HFFc6 (cell line): ENCODE measurements around the gene DCAF12. TPM values are rescaled to one million over a fixed set of nuclear protein-coding genes. Genes with fewer than 3 reads are reported as not detected.
A peak's percentile ranks its signal among the peaks of the same experiment; 100 is the strongest.

Experiments used
- DNase-seq: peaks from one replicate; pipeline ENCODE4 v3.0.0-alpha.2; 2018
- H3K27ac Mint-ChIP-seq: 2 replicates; pipeline ENCODE4 v1.8.0; 2020; ENCODE audit warnings: mild to moderate bottlenecking, mixed read lengths
- H3K27me3 Mint-ChIP-seq: 2 replicates; pipeline ENCODE4 v1.8.0; 2021; ENCODE audit warnings: mild to moderate bottlenecking, moderate library complexity, mixed read lengths; ENCODE audit not compliant: insufficient read depth
- H3K36me3 Mint-ChIP-seq: 2 replicates; pipeline ENCODE4 v1.8.0; 2021; ENCODE audit warnings: low read depth, mixed read lengths
- H3K4me1 Mint-ChIP-seq: 2 replicates; pipeline ENCODE4 v1.8.0; 2020; ENCODE audit warnings: low read depth, mixed read lengths
- H3K4me3 Mint-ChIP-seq: 2 replicates; pipeline ENCODE4 v1.8.0; 2020; ENCODE audit warnings: mild to moderate bottlenecking, moderate library complexity, mixed read lengths
- H3K9me3 Mint-ChIP-seq: 2 replicates; pipeline ENCODE4 v1.8.0; 2020; ENCODE audit warnings: mild to moderate bottlenecking, mixed read lengths
- CTCF ChIP-seq: fragments of 200-600 bp; sonication (generic); IDR thresholded peaks from 2 replicates; pipeline ENCODE4 v1.5.0; 2021; ENCODE audit warnings: antibody characterized with exemption, mild to moderate bottlenecking
- total RNA-seq, 6 experiments: library from RNA; stranded (reverse); fragmentation: NEBNext Ultra II Directional; extraction: Animal tissue kit (Norgen Biotek cat#: 25700); gene quantifications; 2 replicates in 1 of 6; 3 replicates in 5 of 6; pipeline ENCODE4 v1.2.3, GENCODE V29; 2021

DCAF12 gene
- total RNA-seq, 6 experiments from 2014 or later, result 18.0 to 23.2 (median 19.1) TPM

- Mint-ChIP-seq H3K36me3 (no peaks in the 10 kb centered on the region), H3K4me3 (no peak overlapping the region), H3K4me1 (no peaks in the 10 kb centered on the region), H3K27me3 (0 out of 2 replicates have a peak, but pooled peaks cover 1% of the 10 kb centered on the region), H3K27ac (no peak overlapping the region), H3K9me3 (no peaks in the 10 kb centered on the region)
- no peak for DNase-seq
- TF ChIP-seq CTCF, result no peak
Measured at GRCh38 chr9:34065541-34065940, 61.0 kb downstream of the DCAF12 start.

DNA sequence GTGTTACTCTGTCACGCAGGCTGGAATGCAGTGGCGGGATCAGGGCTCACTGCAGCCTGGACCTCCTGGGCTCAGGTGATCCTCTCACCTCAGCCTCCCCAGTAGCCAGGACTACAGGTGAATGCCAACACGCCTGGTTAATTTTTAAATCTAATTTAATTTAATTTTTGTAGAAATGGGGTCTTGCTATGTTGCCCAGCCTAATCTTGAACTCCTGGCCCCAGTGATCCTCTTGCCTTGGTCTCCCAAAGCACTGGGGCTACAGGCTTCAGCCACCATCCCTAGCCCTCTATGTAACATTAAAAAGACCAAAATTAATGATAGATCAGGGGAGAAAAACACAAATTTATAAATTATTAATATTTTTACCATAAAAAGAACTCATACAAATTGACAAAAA, 66.5 kb downstream of the DCAF12 start:
- H3K27ac Mint-ChIP-seq, result no peak overlapping the region
- TF ChIP-seq CTCF, result no peak
- H3K36me3 Mint-ChIP-seq, result no peaks in the 10 kb centered on the region
- H3K4me1 Mint-ChIP-seq, result no peaks in the 10 kb centered on the region
- no peak overlapping the region for H3K4me3 Mint-ChIP-seq
- peaks cover 3% of the 10 kb centered on the region for H3K27me3 Mint-ChIP-seq
- H3K9me3 Mint-ChIP-seq, result no peaks in the 10 kb centered on the region
- DNase-seq, result no peak

GRCh38 chr9:34059281-34059680, 67.2 kb downstream of the DCAF12 start:
- no peak for DNase-seq
- Mint-ChIP-seq H3K4me1 (no peaks in the 10 kb centered on the region), H3K27ac (no peak overlapping the region), H3K9me3 (no peaks in the 10 kb centered on the region), H3K36me3 (no peaks in the 10 kb centered on the region), H3K4me3 (no peak overlapping the region), H3K27me3 (peaks cover 2% of the 10 kb centered on the region)
- no peak for TF ChIP-seq CTCF

- Mint-ChIP-seq H3K4me1 (peaks cover 33% of the 10 kb centered on the region), H3K27me3 (peaks cover 4% of the 10 kb centered on the region; the same call in 1 of the 2 replicates), H3K9me3 (no peaks in the 10 kb centered on the region), H3K27ac (peak overlapping the region; percentile 99), H3K4me3 (peak overlapping the region; percentile 96), H3K36me3 (peaks cover 9% of the 10 kb centered on the region; the same call in 1 of the 2 replicates)
- TF ChIP-seq CTCF, result no peak
- DNase-seq, result no peak
Measured at GRCh38 chr9:34049630-34050384, 76.7 kb downstream of the DCAF12 start.

DNA sequence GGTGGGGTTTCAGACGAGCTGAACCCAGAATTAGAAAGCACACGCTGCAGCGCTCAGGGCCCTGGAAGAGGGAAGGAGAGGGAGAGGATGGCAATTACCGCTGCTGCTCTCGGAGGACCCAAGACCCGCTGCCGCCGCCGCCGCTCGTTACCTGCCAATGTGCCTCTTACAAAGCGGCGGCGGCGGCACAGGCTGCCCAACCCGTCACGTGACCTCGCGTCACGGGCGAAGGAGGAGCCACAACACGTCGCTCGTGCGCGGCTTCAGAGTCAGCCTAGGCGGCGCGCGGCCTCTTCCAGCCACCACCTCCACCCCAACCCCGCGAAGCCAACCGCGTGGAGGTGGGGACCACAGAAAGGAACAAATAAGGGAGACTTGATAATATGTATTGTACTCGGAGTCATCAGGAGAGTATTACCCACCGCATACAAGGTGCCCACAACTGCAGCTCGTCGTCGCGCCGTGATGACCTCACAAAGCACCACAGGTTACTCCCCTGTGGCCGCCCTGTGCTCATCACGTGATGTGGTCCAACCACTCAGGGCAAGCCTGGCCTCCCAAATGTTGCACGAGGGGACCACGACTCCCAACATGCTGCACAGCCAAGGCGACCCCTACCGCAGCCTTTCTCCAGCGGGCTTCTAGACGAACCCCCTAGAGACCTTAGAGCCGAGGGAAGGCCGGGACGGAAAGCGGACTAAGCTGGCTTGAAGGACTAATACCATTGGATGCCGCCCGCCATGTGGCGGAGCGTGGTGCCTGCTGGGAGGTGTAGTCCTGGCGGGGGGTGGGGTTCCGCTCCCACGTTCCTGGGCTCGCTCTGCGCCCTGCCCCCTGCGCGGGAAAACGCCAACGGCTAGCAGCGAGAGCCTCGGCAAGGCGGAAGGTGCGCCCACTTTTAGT, 77.5 kb downstream of the DCAF12 start, which contains the start of gene UBAP2:
TSS of gene UBAP2 (minus strand) at position 161 of the 903 bp plus-strand sequence. CDS start 31,739 bp downstream, outside the sequence.
- Mint-ChIP-seq H3K27ac (peak within 1 kb of the TSS; percentile 99), H3K4me3 (peak within 1 kb of the TSS; percentile 96), H3K9me3 (no peaks in the 10 kb centered on the region), H3K36me3 (peaks cover 9% of the 10 kb centered on the region; the same call in 1 of the 2 replicates), H3K4me1 (peaks cover 33% of the 10 kb centered on the region), H3K27me3 (peaks cover 4% of the 10 kb centered on the region; the same call in 1 of the 2 replicates)
- TF ChIP-seq CTCF, result peak; percentile 13; the same call in 1 of the 2 replicates
- DNase-seq, result peak; percentile 95
